ENCODE measurements around the gene GAPVD1.
"Not testable (repeated sequence)": the region's sequence is repeated elsewhere in the genome, so short reads cannot be mapped to it uniquely, and the experiment has no call there.

Gene GAPVD1

GRCh38 chr9:125269014-125269397, 7.4 kb downstream of the GAPVD1 start:
- no peak for DNase-seq (ENCODE audit: insufficient read length, low spot score)
- FAIRE-seq: no peak
- no peak for TF ChIP-seq POU2F2 (IDR thresholded peaks at IDR 0.05; ENCODE audit: low read depth, low read length)
- no peak for TF ChIP-seq SPI1 (IDR thresholded peaks at IDR 0.05; ENCODE audit: low read depth, low read length)
- TF ChIP-seq TAF1 (IDR thresholded peaks at IDR 0.05; ENCODE audit: low read depth, low read length): no peak
- TF ChIP-seq PAX5 (IDR thresholded peaks at IDR 0.05; ENCODE audit: insufficient read depth, low read length, severe bottlenecking): no peak
- TF ChIP-seq POLR2A (IDR thresholded peaks at IDR 0.05; ENCODE audit: low read depth, low read length): no peak
- no peak for TF ChIP-seq POLR2AphosphoS5 (IDR thresholded peaks at IDR 0.05; ENCODE audit: low read depth, low read length)

GRCh38 chr9:125271081-125271480, 9.5 kb downstream of the GAPVD1 start:
- DNase-seq (ENCODE audit: insufficient read length, low spot score): no peak
- no peak for FAIRE-seq
- no peak for TF ChIP-seq TAF1 (IDR thresholded peaks at IDR 0.05; ENCODE audit: low read depth, low read length)
- TF ChIP-seq POLR2AphosphoS5 (IDR thresholded peaks at IDR 0.05; ENCODE audit: low read depth, low read length): no peak
- TF ChIP-seq POLR2A (IDR thresholded peaks at IDR 0.05; ENCODE audit: low read depth, low read length): no peak
- no peak for TF ChIP-seq PAX5 (IDR thresholded peaks at IDR 0.05; ENCODE audit: insufficient read depth, low read length, severe bottlenecking)
- no peak for TF ChIP-seq POU2F2 (IDR thresholded peaks at IDR 0.05; ENCODE audit: low read depth, low read length)
- TF ChIP-seq SPI1 (IDR thresholded peaks at IDR 0.05; ENCODE audit: low read depth, low read length): no peak

GRCh38 chr9:125272697-125273096, 11.1 kb downstream of the GAPVD1 start:
- FAIRE-seq (no peak), DNase-seq (ENCODE audit: insufficient read length, low spot score) (no peak)
- TF ChIP-seq TAF1 (IDR thresholded peaks at IDR 0.05; ENCODE audit: low read depth, low read length) (no peak), PAX5 (IDR thresholded peaks at IDR 0.05; ENCODE audit: insufficient read depth, low read length, severe bottlenecking) (no peak), POLR2AphosphoS5 (IDR thresholded peaks at IDR 0.05; ENCODE audit: low read depth, low read length) (no peak), POLR2A (IDR thresholded peaks at IDR 0.05; ENCODE audit: low read depth, low read length) (no peak)

GRCh38 chr9:125276771-125277170, 15.1 kb downstream of the GAPVD1 start:
- FAIRE-seq: no peak
- DNase-seq (ENCODE audit: insufficient read length, low spot score): no peak
- TF ChIP-seq PAX5 (IDR thresholded peaks at IDR 0.05; ENCODE audit: insufficient read depth, low read length, severe bottlenecking) (no peak), POU2F2 (IDR thresholded peaks at IDR 0.05; ENCODE audit: low read depth, low read length) (no peak), POLR2A (IDR thresholded peaks at IDR 0.05; ENCODE audit: low read depth, low read length) (no peak), SPI1 (IDR thresholded peaks at IDR 0.05; ENCODE audit: low read depth, low read length) (no peak), POLR2AphosphoS5 (IDR thresholded peaks at IDR 0.05; ENCODE audit: low read depth, low read length) (no peak)

- DNase-seq (ENCODE audit: insufficient read length, low spot score): no peak
- FAIRE-seq: no peak
- no peak for TF ChIP-seq TAF1 (IDR thresholded peaks at IDR 0.05; ENCODE audit: low read depth, low read length)
- no peak for TF ChIP-seq POU2F2 (IDR thresholded peaks at IDR 0.05; ENCODE audit: low read depth, low read length)
- TF ChIP-seq PAX5 (IDR thresholded peaks at IDR 0.05; ENCODE audit: insufficient read depth, low read length, severe bottlenecking): no peak
- no peak for TF ChIP-seq POLR2AphosphoS5 (IDR thresholded peaks at IDR 0.05; ENCODE audit: low read depth, low read length)
- no peak for TF ChIP-seq SPI1 (IDR thresholded peaks at IDR 0.05; ENCODE audit: low read depth, low read length)
- no peak for TF ChIP-seq POLR2A (IDR thresholded peaks at IDR 0.05; ENCODE audit: low read depth, low read length)
Measured at GRCh38 chr9:125277411-125277810, 15.8 kb downstream of the GAPVD1 start.

- FAIRE-seq: no peak
- TF ChIP-seq POLR2AphosphoS5 (IDR thresholded peaks at IDR 0.05; ENCODE audit: low read depth, low read length): no peak
- TF ChIP-seq PAX5 (IDR thresholded peaks at IDR 0.05; ENCODE audit: insufficient read depth, low read length, severe bottlenecking): no peak
- no peak for TF ChIP-seq TAF1 (IDR thresholded peaks at IDR 0.05; ENCODE audit: low read depth, low read length)
- TF ChIP-seq POLR2A (IDR thresholded peaks at IDR 0.05; ENCODE audit: low read depth, low read length): no peak
- TF ChIP-seq SPI1 (IDR thresholded peaks at IDR 0.05; ENCODE audit: low read depth, low read length): no peak
- TF ChIP-seq POU2F2 (IDR thresholded peaks at IDR 0.05; ENCODE audit: low read depth, low read length): no peak
- no peak for DNase-seq (ENCODE audit: insufficient read length, low spot score)
Measured at GRCh38 chr9:125280945-125281344, 19.3 kb downstream of the GAPVD1 start.

GRCh38 chr9:125284855-125285254, 23.2 kb downstream of the GAPVD1 start:
- no peak for FAIRE-seq
- DNase-seq (ENCODE audit: insufficient read length, low spot score): no peak
- TF ChIP-seq SPI1 (IDR thresholded peaks at IDR 0.05; ENCODE audit: low read depth, low read length) (no peak), POU2F2 (IDR thresholded peaks at IDR 0.05; ENCODE audit: low read depth, low read length) (no peak), POLR2A (IDR thresholded peaks at IDR 0.05; ENCODE audit: low read depth, low read length) (no peak), TAF1 (IDR thresholded peaks at IDR 0.05; ENCODE audit: low read depth, low read length) (no peak), POLR2AphosphoS5 (IDR thresholded peaks at IDR 0.05; ENCODE audit: low read depth, low read length) (no peak), PAX5 (IDR thresholded peaks at IDR 0.05; ENCODE audit: insufficient read depth, low read length, severe bottlenecking) (no peak)

- not testable (repeated sequence) for FAIRE-seq; DNase-seq (ENCODE audit: insufficient read length, low spot score)
Measured at GRCh38 chr9:125286935-125287433, 25.4 kb downstream of the GAPVD1 start.

GRCh38 chr9:125293134-125293533, 31.5 kb downstream of the GAPVD1 start:
- FAIRE-seq (no peak), DNase-seq (ENCODE audit: insufficient read length, low spot score) (no peak)
- TF ChIP-seq POLR2AphosphoS5 (IDR thresholded peaks at IDR 0.05; ENCODE audit: low read depth, low read length): no peak
- no peak for TF ChIP-seq PAX5 (IDR thresholded peaks at IDR 0.05; ENCODE audit: insufficient read depth, low read length, severe bottlenecking)
- no peak for TF ChIP-seq POLR2A (IDR thresholded peaks at IDR 0.05; ENCODE audit: low read depth, low read length)
- TF ChIP-seq TAF1 (IDR thresholded peaks at IDR 0.05; ENCODE audit: low read depth, low read length): no peak
- no peak for TF ChIP-seq SPI1 (IDR thresholded peaks at IDR 0.05; ENCODE audit: low read depth, low read length)
- no peak for TF ChIP-seq POU2F2 (IDR thresholded peaks at IDR 0.05; ENCODE audit: low read depth, low read length)

GRCh38 chr9:125295657-125296056, 34.0 kb downstream of the GAPVD1 start:
- no peak for TF ChIP-seq POLR2A (IDR thresholded peaks at IDR 0.05; ENCODE audit: low read depth, low read length)
- no peak for TF ChIP-seq TAF1 (IDR thresholded peaks at IDR 0.05; ENCODE audit: low read depth, low read length)
- TF ChIP-seq POLR2AphosphoS5 (IDR thresholded peaks at IDR 0.05; ENCODE audit: low read depth, low read length): no peak
- DNase-seq (ENCODE audit: insufficient read length, low spot score) (no peak), FAIRE-seq (no peak)

All from GM12891 (cell line).